ENCODE measurements around the gene TRIP12.
"Not testable (repeated sequence)": the region's sequence is repeated elsewhere in the genome, so short reads cannot be mapped to it uniquely, and the experiment has no call there.

Gene TRIP12

GRCh38 chr2:229775614-229776313 is 146.0 kb downstream of the TRIP12 start:
- Mint-ChIP-seq H3K4me1 (peaks cover 16% of the 10 kb centered on the region), H3K4me3 (no peak overlapping the region), H3K27ac (peak overlapping the region; percentile 58), H3K27me3 (no peaks in the 10 kb centered on the region), H3K36me3 (peaks cover 55% of the 10 kb centered on the region), H3K9me3 (no peaks in the 10 kb centered on the region)
- CTCF ChIA-PET: no interaction called here
- no peak for DNase-seq

DNA sequence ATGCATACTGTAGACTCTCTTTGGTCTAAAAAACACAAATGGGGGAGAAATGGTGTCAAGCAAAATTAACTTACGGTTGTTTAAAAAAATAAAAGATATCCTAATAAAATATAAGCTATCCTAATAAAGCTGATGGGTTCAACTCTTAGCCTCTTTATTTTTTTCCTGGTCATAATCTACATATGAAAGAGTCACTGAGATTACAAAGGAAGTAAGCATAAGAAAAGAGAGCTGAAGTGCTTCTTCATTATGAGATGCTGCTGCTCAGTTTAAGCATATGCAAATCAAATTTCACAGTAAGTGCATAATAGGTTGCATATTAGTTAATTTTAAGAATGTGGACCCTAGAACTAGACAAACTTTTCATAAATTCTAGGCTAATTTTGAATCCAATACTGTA is 147.6 kb downstream of the TRIP12 start:
- no peak overlapping the region for H3K27ac Mint-ChIP-seq
- no peak for DNase-seq

GRCh38 chr2:229768235-229768634 is 153.6 kb downstream of the TRIP12 start:
- H3K9me3 Mint-ChIP-seq: no peaks in the 10 kb centered on the region
- H3K36me3 Mint-ChIP-seq: peaks cover 68% of the 10 kb centered on the region
- no peak overlapping the region for H3K4me3 Mint-ChIP-seq
- no peak for DNase-seq
- no peaks in the 10 kb centered on the region for H3K27me3 Mint-ChIP-seq
- H3K4me1 Mint-ChIP-seq: no peaks in the 10 kb centered on the region
- H3K27ac Mint-ChIP-seq: no peak overlapping the region
- CTCF ChIA-PET: no interaction called here

More for the DNA sequence above, 147.6 kb downstream of the TRIP12 start:
- Mint-ChIP-seq H3K36me3 (peaks cover 54% of the 10 kb centered on the region), H3K4me1 (peaks cover 16% of the 10 kb centered on the region), H3K27me3 (no peaks in the 10 kb centered on the region), H3K4me3 (no peak overlapping the region), H3K9me3 (no peaks in the 10 kb centered on the region)
- CTCF ChIA-PET: no interaction called here

GRCh38 chr2:229765721-229766120 is 156.1 kb downstream of the TRIP12 start:
- CTCF ChIA-PET: no interaction called here
- Mint-ChIP-seq H3K9me3 (no peaks in the 10 kb centered on the region), H3K27ac (no peak overlapping the region), H3K4me1 (no peaks in the 10 kb centered on the region), H3K27me3 (no peaks in the 10 kb centered on the region), H3K36me3 (peaks cover 55% of the 10 kb centered on the region), H3K4me3 (no peak overlapping the region)
- no peak for DNase-seq

GRCh38 chr2:229761663-229762062 is 160.1 kb downstream of the TRIP12 start:
- no peaks in the 10 kb centered on the region for H3K27me3 Mint-ChIP-seq
- no peaks in the 10 kb centered on the region for H3K4me1 Mint-ChIP-seq
- CTCF ChIA-PET: interaction anchor here (0.7 to 1.3 kb wide), 2 partner anchors 15 to 50 kb away, joined by 3 read pairs; no protein-coding TSS in a partner anchor
- peaks cover 27% of the 10 kb centered on the region for H3K36me3 Mint-ChIP-seq
- DNase-seq: no peak
- H3K4me3 Mint-ChIP-seq: no peak overlapping the region
- no peak overlapping the region for H3K27ac Mint-ChIP-seq
- no peaks in the 10 kb centered on the region for H3K9me3 Mint-ChIP-seq

DNA sequence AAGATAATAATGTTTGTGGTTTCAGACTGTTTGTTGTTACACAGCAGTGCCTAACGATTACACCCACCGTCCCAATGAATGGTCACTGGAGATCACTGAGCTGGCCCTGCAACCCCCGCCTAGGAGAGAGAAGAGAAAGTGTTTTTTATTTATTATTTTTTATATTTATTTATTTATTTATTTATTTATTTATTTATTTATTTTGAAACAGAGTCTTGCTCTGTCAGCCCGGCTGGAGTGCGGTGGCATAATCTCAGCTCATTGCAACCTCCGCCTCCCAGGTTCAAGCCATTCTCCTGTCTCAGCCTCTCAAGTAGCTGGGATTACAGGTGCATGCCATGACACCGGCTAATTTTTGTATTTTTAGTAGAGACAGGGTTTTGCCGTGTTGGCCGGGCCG is 164.3 kb downstream of the TRIP12 start:
- DNase-seq, H3K9me3 Mint-ChIP-seq, H3K27me3 Mint-ChIP-seq, H3K4me3 Mint-ChIP-seq, CTCF ChIA-PET, H3K36me3 Mint-ChIP-seq, H3K4me1 Mint-ChIP-seq, H3K27ac Mint-ChIP-seq: not testable (repeated sequence)

DNA sequence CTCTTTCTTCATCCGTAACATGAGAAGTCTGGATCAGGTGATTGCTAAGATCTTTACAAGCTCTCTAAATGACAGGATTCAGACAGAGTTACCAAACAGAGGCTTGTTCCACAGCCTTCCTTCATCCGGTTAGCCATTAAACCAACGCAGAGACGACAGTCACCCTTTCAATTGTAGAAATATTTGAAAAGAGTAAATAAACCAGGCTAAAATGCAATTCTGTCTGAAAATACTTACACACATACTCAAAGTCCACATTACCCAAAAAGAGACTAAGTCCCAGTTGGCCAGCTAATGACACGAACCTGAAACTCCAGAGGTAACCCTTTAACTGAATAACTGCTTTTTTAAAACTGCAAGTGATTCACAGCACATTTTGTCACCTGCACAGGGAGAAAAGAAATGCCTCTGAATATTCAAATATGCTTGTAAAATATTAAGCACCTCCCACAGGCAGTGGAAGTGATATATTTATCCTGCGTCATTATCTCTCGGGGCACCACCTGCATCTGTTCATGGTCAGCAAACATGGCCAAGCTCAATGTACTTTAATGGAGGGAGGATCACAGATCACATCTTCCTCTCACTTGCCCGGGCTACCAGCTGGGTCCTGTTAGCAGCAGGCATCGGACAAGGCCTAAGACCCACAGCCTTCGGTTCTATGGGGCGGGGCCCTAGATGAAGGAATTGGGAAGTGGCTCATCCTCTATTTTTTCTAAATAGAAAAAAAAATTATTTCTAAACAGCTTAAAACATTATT is 168.7 kb downstream of the TRIP12 start:
- no peak for DNase-seq
- peaks cover 2% of the 10 kb centered on the region for H3K9me3 Mint-ChIP-seq
- no peaks in the 10 kb centered on the region for H3K27me3 Mint-ChIP-seq
- no peak overlapping the region for H3K4me3 Mint-ChIP-seq
- no peak overlapping the region for H3K27ac Mint-ChIP-seq
- no peaks in the 10 kb centered on the region for H3K4me1 Mint-ChIP-seq
- CTCF ChIA-PET: no interaction called here
- H3K36me3 Mint-ChIP-seq: no peaks in the 10 kb centered on the region

- no peak overlapping the region for H3K4me3 Mint-ChIP-seq
- H3K4me1 Mint-ChIP-seq: no peaks in the 10 kb centered on the region
- no peaks in the 10 kb centered on the region for H3K36me3 Mint-ChIP-seq
- H3K27me3 Mint-ChIP-seq: no peaks in the 10 kb centered on the region
- no peak overlapping the region for H3K27ac Mint-ChIP-seq
- peaks cover 2% of the 10 kb centered on the region for H3K9me3 Mint-ChIP-seq
- CTCF ChIA-PET: no interaction called here
- DNase-seq: no peak
These were observed 172.0 kb downstream of the TRIP12 start for GRCh38 chr2:229749779-229750178.

DNA sequence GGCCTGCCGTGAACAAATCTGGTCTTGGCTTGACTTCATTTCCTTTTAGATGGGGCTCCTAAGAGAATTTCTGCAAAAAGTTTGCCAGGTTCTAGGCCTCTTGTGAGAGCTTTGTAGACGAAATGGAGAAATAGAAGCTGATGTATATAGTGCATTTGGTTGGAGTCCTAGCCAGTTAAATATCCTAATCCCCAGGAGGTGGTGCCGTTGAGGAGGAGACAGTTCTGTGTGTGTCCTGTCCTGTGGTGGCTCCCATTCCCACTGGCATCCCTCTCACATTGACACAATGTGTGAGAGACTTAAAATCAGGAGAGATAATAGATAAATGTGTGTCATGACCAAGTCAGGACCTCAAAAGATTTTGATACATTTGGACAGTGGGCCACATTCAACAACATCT is 172.9 kb downstream of the TRIP12 start:
- H3K4me1 Mint-ChIP-seq: no peaks in the 10 kb centered on the region
- H3K27ac Mint-ChIP-seq: no peak overlapping the region
- CTCF ChIA-PET: no interaction called here
- H3K4me3 Mint-ChIP-seq: no peak overlapping the region
- H3K27me3 Mint-ChIP-seq: no peaks in the 10 kb centered on the region
- DNase-seq: no peak
- no peaks in the 10 kb centered on the region for H3K36me3 Mint-ChIP-seq
- H3K9me3 Mint-ChIP-seq: peaks cover 2% of the 10 kb centered on the region

- CTCF ChIA-PET, H3K27me3 Mint-ChIP-seq, H3K27ac Mint-ChIP-seq, H3K4me3 Mint-ChIP-seq, DNase-seq, H3K36me3 Mint-ChIP-seq, H3K4me1 Mint-ChIP-seq, H3K9me3 Mint-ChIP-seq: not testable (repeated sequence)
These were observed 179.1 kb downstream of the TRIP12 start for GRCh38 chr2:229742691-229743090.

- H3K36me3 Mint-ChIP-seq: no peaks in the 10 kb centered on the region
- DNase-seq: no peak
- H3K4me1 Mint-ChIP-seq: no peaks in the 10 kb centered on the region
- H3K27me3 Mint-ChIP-seq: no peaks in the 10 kb centered on the region
- H3K4me3 Mint-ChIP-seq: no peak overlapping the region
- CTCF ChIA-PET: no interaction called here
- no peak overlapping the region for H3K27ac Mint-ChIP-seq
- peaks cover 14% of the 10 kb centered on the region for H3K9me3 Mint-ChIP-seq
These were observed 181.5 kb downstream of the TRIP12 start for GRCh38 chr2:229740279-229740678.

DNA sequence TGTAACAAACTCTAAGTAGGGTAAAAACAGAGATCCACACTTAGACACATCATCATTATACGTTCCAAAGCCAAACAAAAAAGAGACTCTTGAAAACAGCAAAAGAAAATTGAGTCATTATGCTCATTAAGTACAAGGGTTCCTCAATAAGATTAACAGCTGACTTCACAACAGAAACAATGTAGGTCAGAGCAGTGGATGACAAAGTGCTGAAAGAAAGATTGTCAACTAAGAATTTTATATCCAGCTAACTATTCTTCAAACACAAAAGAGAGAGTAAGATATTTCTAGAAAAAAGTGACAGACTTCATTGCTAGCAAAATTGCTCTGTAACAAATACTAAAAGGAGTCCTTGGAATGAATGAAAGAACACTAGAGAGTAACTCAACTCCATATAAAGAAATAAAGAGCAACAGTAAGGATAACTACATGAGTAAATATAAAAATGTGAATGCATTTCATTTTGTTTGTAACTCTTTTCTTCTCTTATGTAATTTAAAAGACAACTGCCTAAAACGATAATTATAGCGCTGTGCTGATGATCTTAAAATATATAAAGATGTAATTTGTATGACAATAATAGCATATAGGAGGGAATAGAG is 183.7 kb downstream of the TRIP12 start:
- H3K4me1 Mint-ChIP-seq: peaks cover 11% of the 10 kb centered on the region
- no peaks in the 10 kb centered on the region for H3K36me3 Mint-ChIP-seq
- H3K4me3 Mint-ChIP-seq: no peak overlapping the region
- no peaks in the 10 kb centered on the region for H3K27me3 Mint-ChIP-seq
- peaks cover 14% of the 10 kb centered on the region for H3K9me3 Mint-ChIP-seq
- H3K27ac Mint-ChIP-seq: no peak overlapping the region
- CTCF ChIA-PET: no interaction called here
- no peak for DNase-seq

- H3K4me3 Mint-ChIP-seq: no peak overlapping the region
- CTCF ChIA-PET: no interaction called here
- no peak overlapping the region for H3K27ac Mint-ChIP-seq
- H3K27me3 Mint-ChIP-seq: no peaks in the 10 kb centered on the region
- H3K9me3 Mint-ChIP-seq: peaks cover 14% of the 10 kb centered on the region
- DNase-seq: no peak
- no peaks in the 10 kb centered on the region for H3K36me3 Mint-ChIP-seq
- peaks cover 11% of the 10 kb centered on the region for H3K4me1 Mint-ChIP-seq
These were observed 187.4 kb downstream of the TRIP12 start for GRCh38 chr2:229734410-229734809.

GRCh38 chr2:229733611-229734245 is 188.1 kb downstream of the TRIP12 start:
- Mint-ChIP-seq H3K4me3 (no peak overlapping the region), H3K36me3 (no peaks in the 10 kb centered on the region), H3K27ac (no peak overlapping the region), H3K9me3 (peaks cover 14% of the 10 kb centered on the region), H3K4me1 (peaks cover 11% of the 10 kb centered on the region), H3K27me3 (no peaks in the 10 kb centered on the region)
- DNase-seq: no peak
- CTCF ChIA-PET: no interaction called here

Data from activated naive CD4-positive, alpha-beta T cell treated with anti-CD3 and anti-CD28 coated beads, Interleukin-2, amount 10 ng/mL, durations not matched to agents 7 days and 5 days (primary cell).